ENCODE results near the gene LMO7. TPM values are rescaled to one million over a fixed set of nuclear protein-coding genes. Genes with fewer than 3 reads are reported as not detected.
A peak's percentile ranks its signal among the peaks of the same experiment; 100 is the strongest.

LMO7 gene
- total RNA-seq, 1 experiment from 2014 or later: 20.4 TPM

DNA sequence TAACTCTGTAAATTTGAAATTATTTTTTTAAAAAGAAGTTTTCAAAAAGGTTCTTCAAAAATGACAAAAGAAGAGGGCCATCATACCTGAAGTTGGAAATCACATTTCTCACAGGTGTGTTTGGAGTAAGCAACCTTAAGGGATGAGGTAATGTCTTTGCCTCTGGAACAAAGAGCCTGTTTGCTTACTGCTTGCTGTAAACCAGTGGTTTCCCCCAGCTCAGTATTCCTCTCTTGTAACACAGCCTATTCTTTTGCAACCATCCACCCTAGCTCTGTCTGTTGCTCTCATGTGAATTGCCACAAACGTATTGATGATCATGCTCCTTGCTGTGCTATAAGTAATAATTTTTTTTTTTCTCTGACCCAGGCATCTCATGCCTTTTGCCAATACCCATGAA lies 48.5 kb upstream of the LMO7 start:
- Mint-ChIP-seq H3K27ac (peak overlapping the region; percentile 26 to 89 (median 78); a peak in 6 of 7 replicates), H3K4me3 (no peak overlapping the region), H3K27me3 (ENCODE audit: low read depth) (no peaks in the 10 kb centered on the region), H3K9me3 (peaks cover 17% of the 10 kb centered on the region in 2 experiments), H3K36me3 (ENCODE audit: insufficient read depth in 1 of 3, low read depth in 3 of 3) (peaks cover 18 to 30% (median 19%) of the 10 kb centered on the region in 3 experiments), H3K4me1 (peaks cover 11 to 15% of the 10 kb centered on the region in 2 experiments)
- Histone ChIP-seq H3K27me3 (ENCODE audit: insufficient read depth, low read length) (no peaks in the 10 kb centered on the region), H3K9ac (ENCODE audit: extremely low read depth, insufficient read length, low read length) (no peak overlapping the region), H3K23ac (ENCODE audit: insufficient read length, low read depth, low read length) (no peak overlapping the region), H2BK15ac (ENCODE audit: low read depth, low read length) (no peak overlapping the region), H4K91ac (ENCODE audit: insufficient read length, low read depth, low read length) (no peak overlapping the region), H2BK20ac (ENCODE audit: low read depth, low read length, poor library complexity, severe bottlenecking) (no peak overlapping the region), H3K23me2 (ENCODE audit: insufficient read length, low read depth, low read length, poor library complexity, severe bottlenecking) (no peaks in the 10 kb centered on the region), H2AFZ (ENCODE audit: low read length) (no peak overlapping the region), H2BK120ac (ENCODE audit: low read depth, low read length, poor library complexity, severe bottlenecking) (no peak overlapping the region), H3K4me1 (ENCODE audit: insufficient read depth, low read length) (no peaks in the 10 kb centered on the region), H3K79me1 (ENCODE audit: insufficient read depth, low read depth, low read length, poor library complexity, severe bottlenecking) (no peaks in the 10 kb centered on the region), H3K18ac (ENCODE audit: insufficient read length, low read depth, low read length) (no peak overlapping the region), H2BK5ac (ENCODE audit: insufficient read length, low read length) (no peak overlapping the region), H4K20me1 (ENCODE audit: control insufficient read depth, insufficient read depth, insufficient read length) (no peaks in the 10 kb centered on the region), H3K14ac (ENCODE audit: insufficient read depth, low read length) (no peak overlapping the region), H3K79me2 (ENCODE audit: insufficient read depth, low read length) (no peaks in the 10 kb centered on the region), H3K56ac (ENCODE audit: insufficient read length, low read depth, low read length) (no peak overlapping the region), H3K27ac (ENCODE audit: insufficient read length, low read depth, low read length) (peak overlapping the region; percentile 65), H4K8ac (replicated peaks; ENCODE audit: insufficient read length, low read depth, low read length) (no peak overlapping the region), H3T11ph (ENCODE audit: low read length) (no peak overlapping the region), H2AK5ac (ENCODE audit: insufficient read length, low read length) (no peak overlapping the region), H3K9me3 (ENCODE audit: control insufficient read depth, low read depth, low read length) (no peaks in the 10 kb centered on the region), H3K4ac (ENCODE audit: low read depth, low read length) (no peak overlapping the region), H3K4me2 (ENCODE audit: insufficient read depth, insufficient read length, low read length) (no peak overlapping the region), H4K5ac (ENCODE audit: insufficient read length, low read depth, low read length) (no peak overlapping the region), H2BK12ac (ENCODE audit: insufficient read length, low read depth, low read length) (no peak overlapping the region)
- WGBS (ENCODE audit: extremely low coverage, insufficient read length, low lambda C conversion rate): no CpG with 5 or more reads among the region's 1 CpG
- DNase-seq: peak; percentile 32
- TF ChIP-seq, protein P1, sequence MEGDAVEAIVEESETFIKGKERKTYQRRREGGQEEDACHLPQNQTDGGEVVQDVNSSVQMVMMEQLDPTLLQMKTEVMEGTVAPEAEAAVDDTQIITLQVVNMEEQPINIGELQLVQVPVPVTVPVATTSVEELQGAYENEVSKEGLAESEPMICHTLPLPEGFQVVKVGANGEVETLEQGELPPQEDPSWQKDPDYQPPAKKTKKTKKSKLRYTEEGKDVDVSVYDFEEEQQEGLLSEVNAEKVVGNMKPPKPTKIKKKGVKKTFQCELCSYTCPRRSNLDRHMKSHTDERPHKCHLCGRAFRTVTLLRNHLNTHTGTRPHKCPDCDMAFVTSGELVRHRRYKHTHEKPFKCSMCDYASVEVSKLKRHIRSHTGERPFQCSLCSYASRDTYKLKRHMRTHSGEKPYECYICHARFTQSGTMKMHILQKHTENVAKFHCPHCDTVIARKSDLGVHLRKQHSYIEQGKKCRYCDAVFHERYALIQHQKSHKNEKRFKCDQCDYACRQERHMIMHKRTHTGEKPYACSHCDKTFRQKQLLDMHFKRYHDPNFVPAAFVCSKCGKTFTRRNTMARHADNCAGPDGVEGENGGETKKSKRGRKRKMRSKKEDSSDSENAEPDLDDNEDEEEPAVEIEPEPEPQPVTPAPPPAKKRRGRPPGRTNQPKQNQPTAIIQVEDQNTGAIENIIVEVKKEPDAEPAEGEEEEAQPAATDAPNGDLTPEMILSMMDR (conservative IDR thresholded peaks at IDR 0.05): no peak
